SK-N-SH treated with all-trans-retinoic acid at 6 μM for 48 hours (cell line): Measurements from ENCODE around the gene DBP.

Source experiments
- ATAC-seq: fragments of 200-7000 bp; cut with Tn5 transposase; 3 replicates; pipeline ENCODE4 v1.9.1; 2020; ENCODE audit warnings: mild to moderate bottlenecking, moderate library complexity
- BACH2 ChIP-seq: fragments of 250-450 bp; sonication (Bioruptor Pico); IDR thresholded peaks from 2 replicates; pipeline ENCODE4 v1.9.0; 2021; ENCODE audit warnings: mild to moderate bottlenecking, borderline replicate concordance
- CSDC2 ChIP-seq: fragments of 250-450 bp; sonication (Bioruptor Pico); IDR thresholded peaks from 2 replicates; pipeline ENCODE4 v1.5.0; 2020; ENCODE audit warnings: mild to moderate bottlenecking, moderate library complexity
- CSRNP3 ChIP-seq: fragments of 250-450 bp; sonication (Bioruptor Pico); IDR thresholded peaks from 2 replicates; pipeline ENCODE4 v1.5.1; 2021; ENCODE audit warnings: mild to moderate bottlenecking, moderate library complexity
- ESRRG ChIP-seq: fragments of 250-450 bp; sonication (Bioruptor Pico); IDR thresholded peaks from 2 replicates; pipeline ENCODE4 v1.6.1; 2021; ENCODE audit warnings: mild to moderate bottlenecking
- GLIS3 ChIP-seq: fragments of 250-450 bp; sonication (Bioruptor Pico); IDR thresholded peaks from 2 replicates; pipeline ENCODE4 v1.5.0; 2020; ENCODE audit warnings: mild to moderate bottlenecking, moderate library complexity
- ISL1 ChIP-seq: fragments of 250-450 bp; sonication (Bioruptor Pico); IDR thresholded peaks from 2 replicates; pipeline ENCODE4 v2.1.2; 2022; ENCODE audit warnings: mild to moderate bottlenecking, moderate library complexity
- OSR1 ChIP-seq: fragments of 250-450 bp; sonication (Bioruptor Pico); IDR thresholded peaks from 2 replicates; pipeline ENCODE4 v1.8.0; 2022; ENCODE audit warnings: moderate library complexity, mild to moderate bottlenecking, inconsistent platforms
- POU6F1 ChIP-seq: fragments of 250-450 bp; sonication (Bioruptor Pico); IDR thresholded peaks from 2 replicates; pipeline ENCODE4 v1.8.0; 2021; ENCODE audit warnings: low read depth, mild to moderate bottlenecking, moderate library complexity, borderline replicate concordance
- PPARA ChIP-seq: fragments of 250-450 bp; sonication (Bioruptor Pico); IDR thresholded peaks from 2 replicates; pipeline ENCODE4 v1.5.0; 2020; ENCODE audit warnings: mild to moderate bottlenecking, borderline replicate concordance
- RARB ChIP-seq: fragments of 250-450 bp; sonication (Bioruptor Pico); IDR thresholded peaks from 2 replicates; pipeline ENCODE4 v1.8.0; 2021; ENCODE audit warnings: mild to moderate bottlenecking, moderate library complexity
- SNAI2 ChIP-seq: fragments of 250-450 bp; sonication (Bioruptor Pico); IDR thresholded peaks from 2 replicates; pipeline ENCODE4 v1.5.0; 2020; ENCODE audit warnings: mild to moderate bottlenecking, moderate library complexity
- TCF4 ChIP-seq: fragments of 250-450 bp; sonication (Bioruptor Pico); IDR thresholded peaks from 2 replicates; pipeline ENCODE4 v1.8.0; 2021; ENCODE audit warnings: mild to moderate bottlenecking, moderate library complexity, borderline replicate concordance
- ZC3H10 ChIP-seq: fragments of 250-450 bp; sonication (Bioruptor Pico); IDR thresholded peaks from 2 replicates; pipeline ENCODE4 v1.5.1; 2021; ENCODE audit warnings: mild to moderate bottlenecking, moderate library complexity
- ZFP3 ChIP-seq: fragments of 250-450 bp; sonication (Bioruptor Pico); IDR thresholded peaks from 2 replicates; pipeline ENCODE4 v1.5.0; 2020; ENCODE audit warnings: mild to moderate bottlenecking, moderate library complexity
- ZFP30 ChIP-seq: fragments of 450-650 bp; formaldehyde crosslinking; IDR thresholded peaks from 2 replicates; pipeline ENCODE4 v1.5.0; 2022; ENCODE audit warnings: mild to moderate bottlenecking, moderate library complexity
- ZNF565 ChIP-seq: fragments of 450-650 bp; formaldehyde crosslinking; conservative IDR thresholded peaks from 2 replicates; pipeline ENCODE4 v1.5.0; 2020; ENCODE audit warnings: low read depth, mild to moderate bottlenecking, moderate library complexity
- ZNF70 ChIP-seq: fragments of 450-650 bp; formaldehyde crosslinking; IDR thresholded peaks from 2 replicates; pipeline ENCODE4 v1.5.0; 2020; ENCODE audit warnings: mild to moderate bottlenecking, moderate library complexity
- ZNF8 ChIP-seq: fragments of 450-650 bp; formaldehyde crosslinking; IDR thresholded peaks from 2 replicates; pipeline ENCODE4 v1.5.0; 2020; ENCODE audit warnings: mild to moderate bottlenecking, moderate library complexity
- TF ChIP-seq, protein P1 (sequence below): fragments of 250-450 bp; sonication (Bioruptor Pico); IDR thresholded peaks from 2 replicates; pipeline ENCODE4 v1.8.0; 2020; ENCODE audit warnings: mild to moderate bottlenecking, moderate library complexity, borderline replicate concordance
- TF ChIP-seq, protein P2 (sequence below): fragments of 250-450 bp; sonication (Bioruptor Pico); IDR thresholded peaks from 2 replicates; pipeline ENCODE4 v1.5.0; 2020; ENCODE audit warnings: mild to moderate bottlenecking, moderate library complexity
- TF ChIP-seq, protein P3 (sequence below): fragments of 250-450 bp; sonication (Bioruptor Pico); IDR thresholded peaks from 2 replicates; pipeline ENCODE4 v1.5.1; 2020; ENCODE audit warnings: low read depth, mild to moderate bottlenecking, moderate library complexity

The DBP gene

GRCh38 chr19:48617146-48617937 lies 19.8 kb downstream of the DBP start:
- ATAC-seq, result no peak
- no peak for TF ChIP-seq TCF4 (CRISPR knock-in tag)
- TF ChIP-seq, protein P1, sequence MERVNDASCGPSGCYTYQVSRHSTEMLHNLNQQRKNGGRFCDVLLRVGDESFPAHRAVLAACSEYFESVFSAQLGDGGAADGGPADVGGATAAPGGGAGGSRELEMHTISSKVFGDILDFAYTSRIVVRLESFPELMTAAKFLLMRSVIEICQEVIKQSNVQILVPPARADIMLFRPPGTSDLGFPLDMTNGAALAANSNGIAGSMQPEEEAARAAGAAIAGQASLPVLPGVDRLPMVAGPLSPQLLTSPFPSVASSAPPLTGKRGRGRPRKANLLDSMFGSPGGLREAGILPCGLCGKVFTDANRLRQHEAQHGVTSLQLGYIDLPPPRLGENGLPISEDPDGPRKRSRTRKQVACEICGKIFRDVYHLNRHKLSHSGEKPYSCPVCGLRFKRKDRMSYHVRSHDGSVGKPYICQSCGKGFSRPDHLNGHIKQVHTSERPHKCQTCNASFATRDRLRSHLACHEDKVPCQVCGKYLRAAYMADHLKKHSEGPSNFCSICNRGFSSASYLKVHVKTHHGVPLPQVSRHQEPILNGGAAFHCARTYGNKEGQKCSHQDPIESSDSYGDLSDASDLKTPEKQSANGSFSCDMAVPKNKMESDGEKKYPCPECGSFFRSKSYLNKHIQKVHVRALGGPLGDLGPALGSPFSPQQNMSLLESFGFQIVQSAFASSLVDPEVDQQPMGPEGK, result no peak
- no peak for TF ChIP-seq ZFP3 (CRISPR knock-in tag)
- TF ChIP-seq ZNF70 (CRISPR knock-in tag), result no peak
- TF ChIP-seq GLIS3, result no peak
- TF ChIP-seq POU6F1 (CRISPR knock-in tag), result no peak
- no peak for TF ChIP-seq CSRNP3 (CRISPR knock-in tag)
- TF ChIP-seq CSDC2 (CRISPR knock-in tag), result no peak

GRCh38 chr19:48616491-48617056 lies 20.6 kb downstream of the DBP start:
- no peak for ATAC-seq
- TF ChIP-seq CSDC2 (CRISPR knock-in tag), result no peak
- TF ChIP-seq ZFP30 (CRISPR knock-in tag), result no peak
- TF ChIP-seq, protein P2, sequence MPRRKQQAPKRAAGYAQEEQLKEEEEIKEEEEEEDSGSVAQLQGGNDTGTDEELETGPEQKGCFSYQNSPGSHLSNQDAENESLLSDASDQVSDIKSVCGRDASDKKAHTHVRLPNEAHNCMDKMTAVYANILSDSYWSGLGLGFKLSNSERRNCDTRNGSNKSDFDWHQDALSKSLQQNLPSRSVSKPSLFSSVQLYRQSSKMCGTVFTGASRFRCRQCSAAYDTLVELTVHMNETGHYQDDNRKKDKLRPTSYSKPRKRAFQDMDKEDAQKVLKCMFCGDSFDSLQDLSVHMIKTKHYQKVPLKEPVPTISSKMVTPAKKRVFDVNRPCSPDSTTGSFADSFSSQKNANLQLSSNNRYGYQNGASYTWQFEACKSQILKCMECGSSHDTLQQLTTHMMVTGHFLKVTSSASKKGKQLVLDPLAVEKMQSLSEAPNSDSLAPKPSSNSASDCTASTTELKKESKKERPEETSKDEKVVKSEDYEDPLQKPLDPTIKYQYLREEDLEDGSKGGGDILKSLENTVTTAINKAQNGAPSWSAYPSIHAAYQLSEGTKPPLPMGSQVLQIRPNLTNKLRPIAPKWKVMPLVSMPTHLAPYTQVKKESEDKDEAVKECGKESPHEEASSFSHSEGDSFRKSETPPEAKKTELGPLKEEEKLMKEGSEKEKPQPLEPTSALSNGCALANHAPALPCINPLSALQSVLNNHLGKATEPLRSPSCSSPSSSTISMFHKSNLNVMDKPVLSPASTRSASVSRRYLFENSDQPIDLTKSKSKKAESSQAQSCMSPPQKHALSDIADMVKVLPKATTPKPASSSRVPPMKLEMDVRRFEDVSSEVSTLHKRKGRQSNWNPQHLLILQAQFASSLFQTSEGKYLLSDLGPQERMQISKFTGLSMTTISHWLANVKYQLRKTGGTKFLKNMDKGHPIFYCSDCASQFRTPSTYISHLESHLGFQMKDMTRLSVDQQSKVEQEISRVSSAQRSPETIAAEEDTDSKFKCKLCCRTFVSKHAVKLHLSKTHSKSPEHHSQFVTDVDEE, result no peak
- TF ChIP-seq CSRNP3 (CRISPR knock-in tag), result no peak
- no peak for TF ChIP-seq OSR1 (CRISPR knock-in tag)
- TF ChIP-seq SNAI2 (CRISPR knock-in tag), result no peak
- no peak for TF ChIP-seq ZNF8
- TF ChIP-seq ISL1 (CRISPR knock-in tag), result no peak
- TF ChIP-seq, protein P3, sequence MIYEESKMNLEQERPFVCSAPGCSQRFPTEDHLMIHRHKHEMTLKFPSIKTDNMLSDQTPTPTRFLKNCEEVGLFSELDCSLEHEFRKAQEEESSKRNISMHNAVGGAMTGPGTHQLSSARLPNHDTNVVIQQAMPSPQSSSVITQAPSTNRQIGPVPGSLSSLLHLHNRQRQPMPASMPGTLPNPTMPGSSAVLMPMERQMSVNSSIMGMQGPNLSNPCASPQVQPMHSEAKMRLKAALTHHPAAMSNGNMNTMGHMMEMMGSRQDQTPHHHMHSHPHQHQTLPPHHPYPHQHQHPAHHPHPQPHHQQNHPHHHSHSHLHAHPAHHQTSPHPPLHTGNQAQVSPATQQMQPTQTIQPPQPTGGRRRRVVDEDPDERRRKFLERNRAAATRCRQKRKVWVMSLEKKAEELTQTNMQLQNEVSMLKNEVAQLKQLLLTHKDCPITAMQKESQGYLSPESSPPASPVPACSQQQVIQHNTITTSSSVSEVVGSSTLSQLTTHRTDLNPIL, result no peak
- TF ChIP-seq GLIS3, result no peak
- TF ChIP-seq POU6F1 (CRISPR knock-in tag), result no peak
- no peak for TF ChIP-seq ZNF565 (CRISPR knock-in tag)
- TF ChIP-seq, protein P1, result no peak
- TF ChIP-seq ESRRG (CRISPR knock-in tag), result no peak
- TF ChIP-seq PPARA (CRISPR knock-in tag), result no peak
- no peak for TF ChIP-seq ZFP3 (CRISPR knock-in tag)
- no peak for TF ChIP-seq BACH2 (CRISPR knock-in tag)
- no peak for TF ChIP-seq ZC3H10 (CRISPR knock-in tag)
- TF ChIP-seq ZNF70 (CRISPR knock-in tag), result no peak
- no peak for TF ChIP-seq RARB (CRISPR knock-in tag)
